ENCODE data around the gene BMI1.

GRCh38 chr10:22363305-22363704 is 42.4 kb downstream of the BMI1 start:
- TF ChIP-seq ZNF219 (CRISPR knock-in tag; IDR thresholded peaks at IDR 0.05; ENCODE audit: borderline replicate concordance) (no peak), ZBTB43 (CRISPR knock-in tag; IDR thresholded peaks at IDR 0.05) (no peak), CTCF (IDR thresholded peaks at IDR 0.05) (no peak), TEAD4 (CRISPR knock-in tag; IDR thresholded peaks at IDR 0.05) (no peak), ARID4B (CRISPR knock-in tag; IDR thresholded peaks at IDR 0.05; ENCODE audit: borderline replicate concordance) (no peak), E2F5 (CRISPR knock-in tag; IDR thresholded peaks at IDR 0.05) (no peak), GABPB1 (CRISPR knock-in tag; IDR thresholded peaks at IDR 0.05) (no peak), FOXK1 (CRISPR knock-in tag; IDR thresholded peaks at IDR 0.05) (no peak), NR3C1 (CRISPR knock-in tag; conservative IDR thresholded peaks at IDR 0.05; ENCODE audit: low read depth) (no peak), KAT7 (CRISPR knock-in tag; IDR thresholded peaks at IDR 0.05; ENCODE audit: borderline replicate concordance) (no peak), ZNF121 (CRISPR knock-in tag; IDR thresholded peaks at IDR 0.05) (no peak)
- TF ChIP-seq, protein P1, sequence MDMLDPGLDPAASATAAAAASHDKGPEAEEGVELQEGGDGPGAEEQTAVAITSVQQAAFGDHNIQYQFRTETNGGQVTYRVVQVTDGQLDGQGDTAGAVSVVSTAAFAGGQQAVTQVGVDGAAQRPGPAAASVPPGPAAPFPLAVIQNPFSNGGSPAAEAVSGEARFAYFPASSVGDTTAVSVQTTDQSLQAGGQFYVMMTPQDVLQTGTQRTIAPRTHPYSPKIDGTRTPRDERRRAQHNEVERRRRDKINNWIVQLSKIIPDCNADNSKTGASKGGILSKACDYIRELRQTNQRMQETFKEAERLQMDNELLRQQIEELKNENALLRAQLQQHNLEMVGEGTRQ (CRISPR knock-in tag; IDR thresholded peaks at IDR 0.05) = no peak
